H1 (cell line): Measurements from ENCODE around the gene ACOD1. TPM values are rescaled to one million over a fixed set of nuclear protein-coding genes. Genes with fewer than 3 reads are reported as not detected.

Experiments used
- CTCF ChIA-PET: fragments of 300-600 bp; sonication (Branson Sonifier 250); formaldehyde crosslinking; loops from one replicate; lab custom pipeline; 2021; ENCODE audit not compliant: partially characterized antibody; lab: Charles Lee
- POLR2A ChIA-PET: fragments of 300-600 bp; sonication (Branson Sonifier 250); formaldehyde crosslinking; loops from one replicate; lab custom pipeline; 2021; ENCODE audit warnings: inconsistent platforms; ENCODE audit not compliant: partially characterized antibody; lab: Charles Lee
- DNase-seq, 2 experiments: peaks; one replicate each; pipeline versions ENCODE4 v3.0.0 to v3.0.0-alpha.2; 2010 to 2022; ENCODE audit warnings: low spot score in 2 of 2, low read depth in 1 of 2, mixed read lengths in 1 of 2
- FAIRE-seq: peaks from 2 replicates; lab custom pipeline; 2011; peaks lifted over from hg19 to GRCh38; lab: Jason Lieb, UNC
- H2AFZ ChIP-seq: 2 replicates; pipeline ENCODE4 v1.8.1; 2012; ENCODE audit warnings: low read length, inconsistent platforms
- H2AK5ac ChIP-seq: 2 replicates; pipeline ENCODE4 v1.6.1; 2013; ENCODE audit warnings: low read depth, low read length
- H2BK120ac ChIP-seq: replicated peaks from 2 replicates; pipeline ENCODE3; 2013; ENCODE audit warnings: low read depth, low read length, inconsistent platforms
- H2BK12ac ChIP-seq: 2 replicates; pipeline ENCODE4 v1.6.1; 2013; ENCODE audit warnings: low read depth, low read length
- H2BK15ac ChIP-seq: 2 replicates; pipeline ENCODE4 v1.6.1; 2013; ENCODE audit warnings: low read length
- H2BK20ac ChIP-seq: 2 replicates; pipeline ENCODE4 v1.6.1; 2013; ENCODE audit warnings: low read length
- H2BK5ac ChIP-seq: 2 replicates; pipeline ENCODE4 v1.6.1; 2013; ENCODE audit warnings: low read depth, low read length
- H3K14ac ChIP-seq: 2 replicates; pipeline ENCODE4 v1.6.1; 2013; ENCODE audit warnings: inconsistent platforms; ENCODE audit not compliant: insufficient read length
- H3K18ac ChIP-seq: 2 replicates; pipeline ENCODE4 v1.6.1; 2013; ENCODE audit warnings: low read length; ENCODE audit errors: extremely low read depth
- H3K23ac ChIP-seq: 2 replicates; pipeline ENCODE4 v1.6.1; 2013; ENCODE audit warnings: inconsistent platforms; ENCODE audit not compliant: insufficient read length
- H3K23me2 ChIP-seq: 2 replicates; pipeline ENCODE4 v1.6.1; 2013; ENCODE audit warnings: low read depth, low read length
- H3K27ac ChIP-seq: 2 replicates; pipeline ENCODE4 v1.6.1; 2011; ENCODE audit warnings: low read depth, low read length, inconsistent platforms
- H3K27me3 ChIP-seq, 4 experiments: replicated peaks in 1 of 4; 1 replicate in 1 of 4; 2 replicates in 3 of 4; pipeline versions ENCODE4 v1.6.1 to v1.8.1; 2011 to 2013; ENCODE audit warnings: low read length in 3 of 4, mild to moderate bottlenecking in 3 of 4, inconsistent platforms in 2 of 4, mixed read lengths in 2 of 4, moderate library complexity in 1 of 4; ENCODE audit not compliant: control insufficient read depth in 3 of 4, insufficient read depth in 3 of 4; ENCODE audit errors: extremely low read depth in 1 of 4
- H3K36me3 ChIP-seq, 4 experiments: 2 replicates each; pipeline versions ENCODE4 v1.6.1 to v1.8.1; 2011 to 2013; ENCODE audit warnings: mild to moderate bottlenecking in 4 of 4, low read length in 3 of 4, moderate library complexity in 2 of 4, control low read depth in 1 of 4, inconsistent platforms in 1 of 4; ENCODE audit not compliant: insufficient read depth in 4 of 4, control insufficient read depth in 2 of 4
- H3K4ac ChIP-seq: replicated peaks from 2 replicates; pipeline ENCODE3; 2013; ENCODE audit warnings: low read length, low read depth, mixed read lengths, inconsistent platforms; ENCODE audit not compliant: insufficient read length
- H3K4me1 ChIP-seq, 4 experiments: replicated peaks in 1 of 4; 1 replicate in 1 of 4; 2 replicates in 3 of 4; pipeline versions ENCODE4 v1.6.1 to v1.8.1; 2011 to 2013; ENCODE audit warnings: low read length in 3 of 4, inconsistent platforms in 2 of 4, mixed read lengths in 1 of 4; ENCODE audit not compliant: insufficient read depth in 4 of 4, control insufficient read depth in 3 of 4
- H3K4me2 ChIP-seq, 2 experiments: 2 replicates each; pipeline versions ENCODE4 v1.6.1 to v1.8.1; 2011 to 2013; ENCODE audit warnings: low read depth in 2 of 2, low read length in 2 of 2, control low read depth in 1 of 2, inconsistent platforms in 1 of 2, mild to moderate bottlenecking in 1 of 2; ENCODE audit not compliant: insufficient read depth in 1 of 2
- H3K4me3 ChIP-seq, 4 experiments: fragments of 200-600, 300-600 bp in 1 of 4; sonication (generic), shearing (Covaris generic), sonication (Bioruptor Twin) in 1 of 4; 2 replicates each; pipeline versions ENCODE4 v1.5.1 to v1.8.1; 2011 to 2016; ENCODE audit warnings: low read length in 4 of 4, low read depth in 3 of 4, control low read depth in 2 of 4, inconsistent platforms in 2 of 4, mild to moderate bottlenecking in 2 of 4, mixed read lengths in 1 of 4, moderate library complexity in 1 of 4; ENCODE audit not compliant: insufficient read depth in 2 of 4; ENCODE audit errors: extremely low read depth in 1 of 4
- H3K56ac ChIP-seq: replicated peaks from 2 replicates; pipeline ENCODE3; 2013; ENCODE audit warnings: low read depth, mild to moderate bottlenecking, mixed read lengths, low read length, inconsistent platforms; ENCODE audit not compliant: insufficient read length
- H3K79me1 ChIP-seq: 2 replicates; pipeline ENCODE4 v1.6.1; 2013; ENCODE audit warnings: low read depth, low read length, control low read depth
- H3K79me2 ChIP-seq, 2 experiments: 2 replicates each; pipeline versions ENCODE4 v1.6.1 to v1.8.1; 2012 to 2013; ENCODE audit warnings: low read length in 2 of 2, mild to moderate bottlenecking in 2 of 2, inconsistent platforms in 1 of 2; ENCODE audit not compliant: insufficient read depth in 2 of 2, control insufficient read depth in 1 of 2
- H3K9ac ChIP-seq, 4 experiments: replicated peaks in 1 of 4; 1 replicate in 1 of 4; 2 replicates in 3 of 4; pipeline versions ENCODE4 v1.6.1 to v1.8.1; 2011 to 2013; ENCODE audit warnings: low read depth in 3 of 4, low read length in 3 of 4, control low read depth in 2 of 4, mild to moderate bottlenecking in 2 of 4, moderate library complexity in 2 of 4, inconsistent platforms in 1 of 4; ENCODE audit errors: extremely low read depth in 1 of 4
- H3K9me3 ChIP-seq, 2 experiments: 2 replicates each; pipeline versions ENCODE4 v1.6.1 to v1.8.1; 2012 to 2013; ENCODE audit warnings: mild to moderate bottlenecking in 2 of 2, moderate library complexity in 2 of 2, control low read depth in 1 of 2, inconsistent platforms in 1 of 2, low read depth in 1 of 2, low read length in 1 of 2, mixed read lengths in 1 of 2; ENCODE audit not compliant: insufficient read depth in 2 of 2
- H4K20me1 ChIP-seq, 2 experiments: replicated peaks in 1 of 2; 2 replicates each; pipeline versions ENCODE3 to v1.8.1; 2011 to 2013; ENCODE audit warnings: inconsistent platforms in 2 of 2, low read length in 2 of 2, mild to moderate bottlenecking in 1 of 2; ENCODE audit not compliant: insufficient read depth in 2 of 2, control insufficient read depth in 1 of 2
- H4K5ac ChIP-seq: 2 replicates; pipeline ENCODE4 v1.6.1; 2013; ENCODE audit warnings: low read length, low read depth, mixed read lengths, inconsistent platforms; ENCODE audit not compliant: insufficient read length
- H4K8ac ChIP-seq: 2 replicates; pipeline ENCODE4 v1.8.0; 2013; ENCODE audit warnings: mild to moderate bottlenecking, moderate library complexity, low read length, inconsistent platforms; ENCODE audit not compliant: insufficient read depth; ENCODE audit errors: extremely low read depth
- H4K91ac ChIP-seq: replicated peaks from 2 replicates; pipeline ENCODE3; 2013; ENCODE audit warnings: low read length, mixed read lengths, inconsistent platforms; ENCODE audit not compliant: insufficient read length
- ASH2L ChIP-seq: fragments of 200-600, 300-600 bp; sonication (generic); IDR thresholded peaks from one replicate; pipeline ENCODE4 v1.7.1; 2017; ENCODE audit warnings: low read length
- ATF3 ChIP-seq: IDR thresholded peaks from 2 replicates; pipeline ENCODE4 v1.6.1; 2011; ENCODE audit warnings: low read depth, mild to moderate bottlenecking, low read length; ENCODE audit not compliant: insufficient read depth
- BRCA1 ChIP-seq: IDR thresholded peaks from 2 replicates; pipeline ENCODE4 v1.6.1; 2012; ENCODE audit warnings: low read depth, low read length, improper control_type of control experiment
- CBX5 ChIP-seq: fragments of 300-800, 300-1000 bp; sonication (generic); IDR thresholded peaks from 2 replicates; pipeline ENCODE4 v1.7.1; 2016; ENCODE audit warnings: antibody characterized with exemption, low read length, low read depth
- CHD2 ChIP-seq: IDR thresholded peaks from 2 replicates; pipeline ENCODE4 v1.6.1; 2012; ENCODE audit warnings: low read length, improper control_type of control experiment
- CTBP2 ChIP-seq: IDR thresholded peaks from 2 replicates; pipeline ENCODE4 v1.7.0; 2011; ENCODE audit warnings: borderline replicate concordance, mild to moderate bottlenecking, moderate library complexity, mixed read lengths, low read length; ENCODE audit not compliant: insufficient read depth, insufficient read length
- EP300 ChIP-seq, 2 experiments: IDR thresholded peaks; 1 replicate in 1 of 2; 2 replicates in 1 of 2; pipeline ENCODE4 v1.6.1; 2011 to 2012; ENCODE audit warnings: low read depth in 2 of 2, low read length in 2 of 2, mild to moderate bottlenecking in 2 of 2, borderline replicate concordance in 1 of 2, inconsistent platforms in 1 of 2, moderate library complexity in 1 of 2
- EZH2 ChIP-seq: fragments of 200-600 bp; sonication (generic); IDR thresholded peaks from 2 replicates; pipeline ENCODE4 v1.7.1; 2012; ENCODE audit warnings: low read depth, mild to moderate bottlenecking, moderate library complexity, low read length, inconsistent platforms; ENCODE audit not compliant: severe bottlenecking
- PHF8 ChIP-seq: fragments of 200-600 bp; sonication (generic); conservative IDR thresholded peaks from 2 replicates; pipeline ENCODE4 v1.7.1; 2012; ENCODE audit warnings: low read depth, mild to moderate bottlenecking, inconsistent platforms, low read length, moderate library complexity
- SP2 ChIP-seq: IDR thresholded peaks from 2 replicates; pipeline ENCODE4 v1.6.1; 2012; ENCODE audit warnings: mild to moderate bottlenecking, low read length, inconsistent platforms
- SRF ChIP-seq: IDR thresholded peaks from 2 replicates; pipeline ENCODE4 v1.6.1; 2011; ENCODE audit warnings: mild to moderate bottlenecking, low read depth, low read length, moderate library complexity
- WGBS, 2 experiments: shearing (Covaris generic) in 1 of 2; methylation state at CpG; one replicate each; pipeline versions ENCODE4 v1.1.6 to v1.1.7; 2013 to 2015; ENCODE audit warnings: low lambda C conversion rate in 2 of 2, mixed read lengths in 2 of 2, inconsistent platforms in 1 of 2, low coverage in 1 of 2, missing lambda C conversion rate in 1 of 2; ENCODE audit not compliant: insufficient replicate concordance in 2 of 2, insufficient coverage in 1 of 2, insufficient read length in 1 of 2; ENCODE audit errors: extremely low coverage in 1 of 2, missing lambda C conversion rate in 1 of 2; 5-methylcytosine and 5-hydroxymethylcytosine counted together
- polyA plus RNA-seq, 7 experiments: library from polyadenylated mRNA; depleted of rRNA in 3 of 7; stranded (reverse) in 5 of 7; unstranded in 2 of 7; fragments of >200 nt in 5 of 7; fragments of 200-250 nt in 2 of 7; gene quantifications; 1 replicate in 5 of 7; 2 replicates in 1 of 7; 4 replicates in 1 of 7; pipeline versions ENCODE4 v1.2.1 to v1.2.3, GENCODE V29; 2011 to 2013; ENCODE audit warnings: missing spikeins in 2 of 7, mixed read lengths in 2 of 7
- total RNA-seq: library from RNA; stranded (reverse); fragmentation: NEBNext Ultra II Directional; extraction: Animal tissue kit (Norgen Biotek cat#: 25700); gene quantifications from 2 replicates; pipeline ENCODE4 v1.2.1, GENCODE V29; 2021

The ACOD1 gene
- total and polyA plus RNA-seq, 2 of the 8 experiments (the other 6 are each of a cell fraction or from before 2014, with no cell fraction given), result not detected

- no peak overlapping the region for H2BK120ac ChIP-seq
- no peaks in the 10 kb centered on the region for H3K36me3 ChIP-seq
- no peaks in the 10 kb centered on the region for H3K79me2 ChIP-seq
- H2AFZ ChIP-seq, result no peak overlapping the region
- H3K79me1 ChIP-seq, result no peaks in the 10 kb centered on the region
- H3K14ac ChIP-seq, result no peak overlapping the region
- H4K91ac ChIP-seq, result no peak overlapping the region
- H4K5ac ChIP-seq, result no peak overlapping the region
- no peak overlapping the region for H4K8ac ChIP-seq
- no peak overlapping the region for H3K9ac ChIP-seq
- H3K4me2 ChIP-seq, result no peak overlapping the region
- H3K56ac ChIP-seq, result no peak overlapping the region
- no peak overlapping the region for H3K4me3 ChIP-seq
- H2BK15ac ChIP-seq, result no peak overlapping the region
- no peak for TF ChIP-seq ASH2L
- TF ChIP-seq CTBP2, result no peak
- TF ChIP-seq CBX5, result no peak
- no peak for TF ChIP-seq SRF
- TF ChIP-seq PHF8, result no peak
- TF ChIP-seq CHD2, result no peak
- TF ChIP-seq EP300 (IDR thresholded peaks at IDR 0.05; ENCODE audit: borderline replicate concordance in 1 of 2, low read depth in 2 of 2, low read length in 2 of 2), result no peak
- no peak for TF ChIP-seq EZH2
- no peak for TF ChIP-seq BRCA1
- TF ChIP-seq ATF3, result no peak
- TF ChIP-seq SP2, result no peak
- TF ChIP-seq, all 59 proteins: peak for 0
- Histone ChIP-seq H3K23ac (no peak overlapping the region), H2AK5ac (no peak overlapping the region), H3K9me3 (peaks cover under 1% of the 10 kb centered on the region in 2 experiments; a peak in 2 of 4 replicates), H2BK5ac (no peak overlapping the region), H3K4ac (no peak overlapping the region), H2BK12ac (no peak overlapping the region), H3K23me2 (no peaks in the 10 kb centered on the region), H3K18ac (no peak overlapping the region), H3K27ac (no peak overlapping the region), H2BK20ac (no peak overlapping the region), H3K4me1 (no peaks in the 10 kb centered on the region; a peak in 1 of 7 replicates), H3K27me3 (no peaks in the 10 kb centered on the region), H4K20me1 (no peaks in the 10 kb centered on the region)
- ChIA-PET POLR2A (no interaction called here), CTCF (interaction anchor here (0.6 to 6.9 kb wide), 3 partner anchors 9 to 1084 kb away, joined by 3 to 38 read pairs (median 3); no protein-coding TSS in a partner anchor)
- DNase-seq (no peak), FAIRE-seq (no peak)
- WGBS, 2 experiments, result 88% methylated on average over 6 of the region's 6 CpGs; no CpG with 5 or more reads in 1 of the 2 experiments
These were observed 17.6 kb downstream of the ACOD1 start for GRCh38 chr13:76965759-76966421.
